HCT116 (cell line): Measurements from ENCODE around the gene RPS17.

Source experiments
- POLR2A ChIP-seq: IDR thresholded peaks from 2 replicates; pipeline ENCODE4 v1.7.0; 2011; ENCODE audit warnings: borderline replicate concordance; ENCODE audit not compliant: insufficient read depth, insufficient read length; ENCODE audit errors: extremely low read depth
- POLR2AphosphoS5 ChIP-seq: IDR thresholded peaks from 2 replicates; pipeline ENCODE4 v1.6.1; 2011; ENCODE audit warnings: mild to moderate bottlenecking, low read depth, low read length, moderate library complexity
- REST ChIP-seq: IDR thresholded peaks from 2 replicates; pipeline ENCODE4 v1.6.1; 2012; ENCODE audit warnings: low read depth
- TCF7L2 ChIP-seq: IDR thresholded peaks from 2 replicates; pipeline ENCODE4 v1.7.0; 2011; ENCODE audit warnings: borderline replicate concordance, inconsistent platforms; ENCODE audit not compliant: insufficient read depth, insufficient read length; ENCODE audit errors: extremely low read depth
- TF ChIP-seq, protein P1 (sequence below): IDR thresholded peaks from 2 replicates; pipeline ENCODE4 v1.6.1; 2012
- TF ChIP-seq, protein P2 (sequence below), 3 experiments: fragments of 200-600 bp in 1 of 3; sonication (generic) in 1 of 3; IDR thresholded peaks in 2 of 3; conservative IDR thresholded peaks in 1 of 3; 2 replicates each; pipeline ENCODE4 v1.5.1; 2012 to 2017; ENCODE audit warnings: low read depth in 2 of 3, low read length in 2 of 3, antibody characterized with exemption in 1 of 3, borderline replicate concordance in 1 of 3, control low read depth in 1 of 3, mild to moderate bottlenecking in 1 of 3, mixed read lengths in 1 of 3, mixed run types in 1 of 3, moderate library complexity in 1 of 3; ENCODE audit not compliant: insufficient read depth in 1 of 3
- TF ChIP-seq, protein P3 (sequence below): IDR thresholded peaks from 2 replicates; pipeline ENCODE4 v1.6.1; 2011; ENCODE audit warnings: mild to moderate bottlenecking, low read length, moderate library complexity; ENCODE audit not compliant: insufficient replicate concordance; ENCODE audit errors: extremely low read depth

- TF ChIP-seq POLR2A (no peak), POLR2AphosphoS5 (no peak), REST (no peak), TCF7L2 (no peak)
- TF ChIP-seq, protein P1, sequence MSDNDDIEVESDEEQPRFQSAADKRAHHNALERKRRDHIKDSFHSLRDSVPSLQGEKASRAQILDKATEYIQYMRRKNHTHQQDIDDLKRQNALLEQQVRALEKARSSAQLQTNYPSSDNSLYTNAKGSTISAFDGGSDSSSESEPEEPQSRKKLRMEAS: no peak
- TF ChIP-seq, protein P2, sequence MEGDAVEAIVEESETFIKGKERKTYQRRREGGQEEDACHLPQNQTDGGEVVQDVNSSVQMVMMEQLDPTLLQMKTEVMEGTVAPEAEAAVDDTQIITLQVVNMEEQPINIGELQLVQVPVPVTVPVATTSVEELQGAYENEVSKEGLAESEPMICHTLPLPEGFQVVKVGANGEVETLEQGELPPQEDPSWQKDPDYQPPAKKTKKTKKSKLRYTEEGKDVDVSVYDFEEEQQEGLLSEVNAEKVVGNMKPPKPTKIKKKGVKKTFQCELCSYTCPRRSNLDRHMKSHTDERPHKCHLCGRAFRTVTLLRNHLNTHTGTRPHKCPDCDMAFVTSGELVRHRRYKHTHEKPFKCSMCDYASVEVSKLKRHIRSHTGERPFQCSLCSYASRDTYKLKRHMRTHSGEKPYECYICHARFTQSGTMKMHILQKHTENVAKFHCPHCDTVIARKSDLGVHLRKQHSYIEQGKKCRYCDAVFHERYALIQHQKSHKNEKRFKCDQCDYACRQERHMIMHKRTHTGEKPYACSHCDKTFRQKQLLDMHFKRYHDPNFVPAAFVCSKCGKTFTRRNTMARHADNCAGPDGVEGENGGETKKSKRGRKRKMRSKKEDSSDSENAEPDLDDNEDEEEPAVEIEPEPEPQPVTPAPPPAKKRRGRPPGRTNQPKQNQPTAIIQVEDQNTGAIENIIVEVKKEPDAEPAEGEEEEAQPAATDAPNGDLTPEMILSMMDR (IDR thresholded peaks at IDR 0.05 in 2 of 3, conservative IDR thresholded peaks at IDR 0.05 in 1 of 3; ENCODE audit: borderline replicate concordance in 1 of 3, insufficient read depth in 1 of 3, low read depth in 2 of 3, low read length in 2 of 3): no peak
- TF ChIP-seq, protein P3, sequence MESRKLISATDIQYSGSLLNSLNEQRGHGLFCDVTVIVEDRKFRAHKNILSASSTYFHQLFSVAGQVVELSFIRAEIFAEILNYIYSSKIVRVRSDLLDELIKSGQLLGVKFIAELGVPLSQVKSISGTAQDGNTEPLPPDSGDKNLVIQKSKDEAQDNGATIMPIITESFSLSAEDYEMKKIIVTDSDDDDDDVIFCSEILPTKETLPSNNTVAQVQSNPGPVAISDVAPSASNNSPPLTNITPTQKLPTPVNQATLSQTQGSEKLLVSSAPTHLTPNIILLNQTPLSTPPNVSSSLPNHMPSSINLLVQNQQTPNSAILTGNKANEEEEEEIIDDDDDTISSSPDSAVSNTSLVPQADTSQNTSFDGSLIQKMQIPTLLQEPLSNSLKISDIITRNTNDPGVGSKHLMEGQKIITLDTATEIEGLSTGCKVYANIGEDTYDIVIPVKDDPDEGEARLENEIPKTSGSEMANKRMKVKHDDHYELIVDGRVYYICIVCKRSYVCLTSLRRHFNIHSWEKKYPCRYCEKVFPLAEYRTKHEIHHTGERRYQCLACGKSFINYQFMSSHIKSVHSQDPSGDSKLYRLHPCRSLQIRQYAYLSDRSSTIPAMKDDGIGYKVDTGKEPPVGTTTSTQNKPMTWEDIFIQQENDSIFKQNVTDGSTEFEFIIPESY: no peak
These were observed 8.5 kb downstream of the RPS17 start for GRCh38 chr15:82531496-82532382.
